ENCODE data around the gene ATP8B3.

Gene ATP8B3, protein sequence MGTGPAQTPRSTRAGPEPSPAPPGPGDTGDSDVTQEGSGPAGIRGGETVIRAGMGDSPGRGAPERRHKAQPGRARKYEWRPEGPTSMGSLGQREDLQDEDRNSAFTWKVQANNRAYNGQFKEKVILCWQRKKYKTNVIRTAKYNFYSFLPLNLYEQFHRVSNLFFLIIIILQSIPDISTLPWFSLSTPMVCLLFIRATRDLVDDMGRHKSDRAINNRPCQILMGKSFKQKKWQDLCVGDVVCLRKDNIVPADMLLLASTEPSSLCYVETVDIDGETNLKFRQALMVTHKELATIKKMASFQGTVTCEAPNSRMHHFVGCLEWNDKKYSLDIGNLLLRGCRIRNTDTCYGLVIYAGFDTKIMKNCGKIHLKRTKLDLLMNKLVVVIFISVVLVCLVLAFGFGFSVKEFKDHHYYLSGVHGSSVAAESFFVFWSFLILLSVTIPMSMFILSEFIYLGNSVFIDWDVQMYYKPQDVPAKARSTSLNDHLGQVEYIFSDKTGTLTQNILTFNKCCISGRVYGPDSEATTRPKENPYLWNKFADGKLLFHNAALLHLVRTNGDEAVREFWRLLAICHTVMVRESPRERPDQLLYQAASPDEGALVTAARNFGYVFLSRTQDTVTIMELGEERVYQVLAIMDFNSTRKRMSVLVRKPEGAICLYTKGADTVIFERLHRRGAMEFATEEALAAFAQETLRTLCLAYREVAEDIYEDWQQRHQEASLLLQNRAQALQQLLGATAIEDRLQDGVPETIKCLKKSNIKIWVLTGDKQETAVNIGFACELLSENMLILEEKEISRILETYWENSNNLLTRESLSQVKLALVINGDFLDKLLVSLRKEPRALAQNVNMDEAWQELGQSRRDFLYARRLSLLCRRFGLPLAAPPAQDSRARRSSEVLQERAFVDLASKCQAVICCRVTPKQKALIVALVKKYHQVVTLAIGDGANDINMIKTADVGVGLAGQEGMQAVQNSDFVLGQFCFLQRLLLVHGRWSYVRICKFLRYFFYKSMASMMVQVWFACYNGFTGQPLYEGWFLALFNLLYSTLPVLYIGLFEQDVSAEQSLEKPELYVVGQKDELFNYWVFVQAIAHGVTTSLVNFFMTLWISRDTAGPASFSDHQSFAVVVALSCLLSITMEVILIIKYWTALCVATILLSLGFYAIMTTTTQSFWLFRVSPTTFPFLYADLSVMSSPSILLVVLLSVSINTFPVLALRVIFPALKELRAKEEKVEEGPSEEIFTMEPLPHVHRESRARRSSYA (N-terminal part only)

DNA sequence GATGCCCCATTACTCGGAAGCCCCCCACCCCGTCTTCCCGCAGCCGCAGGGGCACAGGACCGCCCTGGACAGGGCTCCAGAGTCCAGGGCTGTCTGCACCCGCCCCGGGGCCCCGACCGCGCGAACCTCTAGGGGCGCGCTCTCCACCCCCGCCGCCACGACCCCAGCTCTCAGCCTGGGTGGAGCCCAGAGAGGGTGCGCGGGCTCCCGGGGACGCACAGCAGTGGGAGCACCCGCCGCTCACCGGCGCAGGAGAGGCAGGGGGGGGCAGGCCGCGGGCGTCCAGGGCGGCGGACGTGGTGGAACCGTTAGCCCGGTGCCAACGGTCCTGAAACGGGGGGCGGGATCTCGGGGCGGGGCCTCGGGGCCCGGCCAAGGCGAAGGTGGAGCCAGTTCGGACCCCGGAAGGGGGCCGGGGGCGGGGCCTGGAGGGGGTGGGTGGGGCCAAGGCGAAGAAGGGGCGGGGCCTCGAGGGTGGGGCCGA, at the start of gene ATP8B3:
Gene ATP8B3 (minus strand): TSS at position 335 of the 484 bp plus-strand sequence. CDS start 540 bp downstream, outside the sequence.
- Histone ChIP-seq H3K27me3 (replicated peaks; ENCODE audit: control insufficient read depth, insufficient read depth, low read length) (no peaks in the 10 kb centered on the region; the same call in 1 of the 2 replicates), H3K4me3 (replicated peaks; ENCODE audit: low read depth, low read length) (peak within 1 kb of the TSS; percentile 66), H3K36me3 (ENCODE audit: control insufficient read depth, insufficient read depth, low read length) (peaks cover 8% of the 10 kb centered on the region)
- TF ChIP-seq, protein P1, sequence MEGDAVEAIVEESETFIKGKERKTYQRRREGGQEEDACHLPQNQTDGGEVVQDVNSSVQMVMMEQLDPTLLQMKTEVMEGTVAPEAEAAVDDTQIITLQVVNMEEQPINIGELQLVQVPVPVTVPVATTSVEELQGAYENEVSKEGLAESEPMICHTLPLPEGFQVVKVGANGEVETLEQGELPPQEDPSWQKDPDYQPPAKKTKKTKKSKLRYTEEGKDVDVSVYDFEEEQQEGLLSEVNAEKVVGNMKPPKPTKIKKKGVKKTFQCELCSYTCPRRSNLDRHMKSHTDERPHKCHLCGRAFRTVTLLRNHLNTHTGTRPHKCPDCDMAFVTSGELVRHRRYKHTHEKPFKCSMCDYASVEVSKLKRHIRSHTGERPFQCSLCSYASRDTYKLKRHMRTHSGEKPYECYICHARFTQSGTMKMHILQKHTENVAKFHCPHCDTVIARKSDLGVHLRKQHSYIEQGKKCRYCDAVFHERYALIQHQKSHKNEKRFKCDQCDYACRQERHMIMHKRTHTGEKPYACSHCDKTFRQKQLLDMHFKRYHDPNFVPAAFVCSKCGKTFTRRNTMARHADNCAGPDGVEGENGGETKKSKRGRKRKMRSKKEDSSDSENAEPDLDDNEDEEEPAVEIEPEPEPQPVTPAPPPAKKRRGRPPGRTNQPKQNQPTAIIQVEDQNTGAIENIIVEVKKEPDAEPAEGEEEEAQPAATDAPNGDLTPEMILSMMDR (IDR thresholded peaks at IDR 0.05; ENCODE audit: insufficient read depth, low read length, poor library complexity, severe bottlenecking), result peak; percentile 31
- no peak for DNase-seq (ENCODE audit: extremely low read depth, insufficient read length)

DNA sequence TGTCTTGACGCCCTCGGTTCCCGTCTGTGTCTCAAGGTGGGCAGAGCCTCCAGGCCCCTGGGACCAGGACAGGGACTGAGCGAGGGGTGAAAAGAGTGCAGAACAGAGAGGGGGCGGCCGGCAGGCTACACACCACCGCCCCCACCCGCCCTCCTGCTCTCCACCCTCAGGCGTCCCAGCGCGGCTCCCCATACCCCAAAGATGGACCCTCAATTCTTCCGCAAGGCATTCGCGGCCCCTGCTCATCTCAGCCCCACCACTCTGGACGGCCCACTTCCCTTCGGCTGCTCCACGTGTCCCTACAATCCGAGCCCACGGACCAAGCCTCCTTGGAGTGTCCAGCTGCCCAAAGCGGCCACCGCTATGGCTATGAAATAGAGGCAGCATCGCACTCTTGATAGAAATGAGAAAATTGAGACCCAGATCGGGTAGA, 49.5 kb upstream of the ATP8B3 start:
- no peak for DNase-seq (ENCODE audit: extremely low read depth, insufficient read length)
- H3K27me3 ChIP-seq (replicated peaks; ENCODE audit: control insufficient read depth, insufficient read depth, low read length), result no peaks in the 10 kb centered on the region
- H3K36me3 ChIP-seq (ENCODE audit: control insufficient read depth, insufficient read depth, low read length), result no peaks in the 10 kb centered on the region
- peak overlapping the region; percentile 70 for H3K4me3 ChIP-seq (replicated peaks; ENCODE audit: low read depth, low read length)
- TF ChIP-seq, protein P1 (IDR thresholded peaks at IDR 0.05; ENCODE audit: insufficient read depth, low read length, poor library complexity, severe bottlenecking), result no peak

DNA sequence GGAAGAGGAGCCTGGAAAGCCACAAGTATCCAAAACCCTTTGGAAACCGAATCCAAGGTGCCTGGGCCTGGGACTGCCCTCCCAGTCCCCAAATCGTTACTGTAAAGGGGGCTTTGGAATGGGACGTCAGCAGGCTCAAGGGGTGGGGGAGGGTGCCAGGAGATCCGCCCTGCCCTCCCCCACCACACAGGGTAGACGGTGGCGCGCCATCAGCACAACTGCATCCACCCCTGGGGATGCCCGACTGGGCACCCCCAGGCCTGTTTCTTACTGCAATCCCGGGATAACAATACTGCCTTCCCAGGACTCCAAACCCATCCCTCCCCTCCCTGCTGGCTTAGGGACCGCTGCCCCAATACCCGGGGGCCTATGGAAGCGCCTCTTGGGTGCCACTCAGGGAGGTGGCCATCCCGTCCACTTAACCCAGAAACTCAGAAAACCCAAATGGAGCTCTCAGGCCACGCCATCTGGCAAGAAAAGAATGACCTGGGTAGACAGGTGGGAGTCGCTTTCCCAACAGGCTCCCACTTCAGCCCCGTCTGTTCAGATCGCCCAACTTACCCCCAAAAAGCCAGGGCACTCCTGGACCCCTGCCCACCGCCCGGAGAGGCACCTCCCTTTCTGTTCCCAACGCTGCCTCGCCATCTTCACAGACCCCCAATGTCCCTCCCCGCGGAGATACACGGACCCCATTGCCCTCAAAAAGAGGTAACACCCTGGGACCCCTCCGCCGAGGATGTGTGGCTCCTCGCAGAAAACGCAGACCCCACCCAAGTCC, 48.9 kb upstream of the ATP8B3 start:
- H3K36me3 ChIP-seq (ENCODE audit: control insufficient read depth, insufficient read depth, low read length), result no peaks in the 10 kb centered on the region
- TF ChIP-seq, protein P1 (IDR thresholded peaks at IDR 0.05; ENCODE audit: insufficient read depth, low read length, poor library complexity, severe bottlenecking), result no peak
- H3K27me3 ChIP-seq (replicated peaks; ENCODE audit: control insufficient read depth, insufficient read depth, low read length), result no peaks in the 10 kb centered on the region
- H3K4me3 ChIP-seq (replicated peaks; ENCODE audit: low read depth, low read length), result peak overlapping the region; percentile 70
- no peak for DNase-seq (ENCODE audit: extremely low read depth, insufficient read length)

DNA sequence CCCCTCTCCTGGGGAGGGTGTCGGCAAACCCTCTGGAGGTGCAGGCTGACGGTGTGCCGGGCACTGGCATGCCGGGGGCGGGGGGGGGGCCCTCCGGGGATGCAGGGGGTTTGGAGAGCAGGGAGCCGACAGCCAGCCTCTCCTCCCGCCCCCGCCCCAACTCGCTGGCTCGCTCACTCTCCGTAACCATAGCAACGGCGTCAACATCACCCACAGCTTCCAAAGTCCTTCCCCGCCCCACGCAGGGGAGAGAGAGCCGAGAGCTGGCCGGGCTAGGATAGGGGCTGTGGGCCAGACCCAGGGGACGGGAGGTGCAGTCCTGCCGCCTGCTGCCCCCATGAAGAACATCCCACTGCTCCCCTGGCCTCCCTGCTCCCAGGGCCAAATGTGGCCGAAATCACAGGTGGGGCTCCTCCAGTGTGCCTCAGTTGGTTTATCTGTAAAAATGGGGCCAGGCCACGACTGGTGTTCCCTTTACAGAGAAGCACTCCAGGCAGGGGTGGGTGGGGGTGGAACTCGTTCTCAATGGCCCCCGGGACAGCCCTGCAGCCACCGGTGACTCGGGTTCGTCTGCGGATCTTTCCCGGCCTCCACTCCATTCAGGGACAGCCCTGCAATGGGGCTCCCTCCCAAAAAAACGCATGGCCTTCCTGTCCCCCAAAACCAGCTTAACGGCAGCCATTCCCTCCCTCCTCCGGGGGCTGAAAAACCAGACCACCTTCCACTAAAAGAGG, 48.1 kb upstream of the ATP8B3 start:
- no peaks in the 10 kb centered on the region for H3K36me3 ChIP-seq (ENCODE audit: control insufficient read depth, insufficient read depth, low read length)
- DNase-seq (ENCODE audit: extremely low read depth, insufficient read length), result no peak
- H3K27me3 ChIP-seq (replicated peaks; ENCODE audit: control insufficient read depth, insufficient read depth, low read length), result no peaks in the 10 kb centered on the region
- TF ChIP-seq, protein P1 (IDR thresholded peaks at IDR 0.05; ENCODE audit: insufficient read depth, low read length, poor library complexity, severe bottlenecking), result no peak
- no peak overlapping the region for H3K4me3 ChIP-seq (replicated peaks; ENCODE audit: low read depth, low read length)
